Sigmoid colon (tissue), 4 donors: ENCODE results near the gene GABBR1.

Source experiments
- POLR2AphosphoS5 ChIP-seq, 4 donors: sonication (generic); formaldehyde crosslinking; IDR thresholded peaks; one replicate each; pipeline ENCODE4 v1.6.1; 2017; ENCODE audit warnings: antibody characterized with exemption in 4 of 4
- TF ChIP-seq, protein P1 (sequence below), 4 experiments: fragments of 450-650 bp in 3 of 4; fragments of 200-600 bp in 1 of 4; IDR thresholded peaks; one replicate each; pipeline ENCODE4 v1.5.1; 2016 to 2019; ENCODE audit warnings: antibody characterized with exemption in 4 of 4, mild to moderate bottlenecking in 3 of 4, moderate library complexity in 2 of 4

DNA sequence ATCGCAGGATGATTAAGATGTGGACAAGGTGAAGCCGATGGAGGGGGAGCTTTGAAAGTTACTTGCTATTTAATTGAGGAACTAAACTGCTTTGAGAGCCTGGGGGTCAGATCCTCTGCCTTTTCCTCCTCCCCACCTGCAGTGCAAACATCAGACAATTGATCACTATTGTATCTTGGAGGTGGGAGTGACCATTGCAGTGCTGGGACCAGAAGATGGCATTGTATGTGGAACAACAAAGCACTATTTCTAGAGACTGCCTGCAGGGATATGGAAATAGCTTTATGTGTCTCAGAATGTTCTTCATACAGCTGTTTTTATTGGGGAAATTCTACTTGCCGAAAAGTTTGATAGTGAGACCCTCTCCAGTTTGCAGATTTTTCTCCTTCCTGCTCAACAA is 28.1 kb upstream of the GABBR1 start:
- TF ChIP-seq, protein P1, sequence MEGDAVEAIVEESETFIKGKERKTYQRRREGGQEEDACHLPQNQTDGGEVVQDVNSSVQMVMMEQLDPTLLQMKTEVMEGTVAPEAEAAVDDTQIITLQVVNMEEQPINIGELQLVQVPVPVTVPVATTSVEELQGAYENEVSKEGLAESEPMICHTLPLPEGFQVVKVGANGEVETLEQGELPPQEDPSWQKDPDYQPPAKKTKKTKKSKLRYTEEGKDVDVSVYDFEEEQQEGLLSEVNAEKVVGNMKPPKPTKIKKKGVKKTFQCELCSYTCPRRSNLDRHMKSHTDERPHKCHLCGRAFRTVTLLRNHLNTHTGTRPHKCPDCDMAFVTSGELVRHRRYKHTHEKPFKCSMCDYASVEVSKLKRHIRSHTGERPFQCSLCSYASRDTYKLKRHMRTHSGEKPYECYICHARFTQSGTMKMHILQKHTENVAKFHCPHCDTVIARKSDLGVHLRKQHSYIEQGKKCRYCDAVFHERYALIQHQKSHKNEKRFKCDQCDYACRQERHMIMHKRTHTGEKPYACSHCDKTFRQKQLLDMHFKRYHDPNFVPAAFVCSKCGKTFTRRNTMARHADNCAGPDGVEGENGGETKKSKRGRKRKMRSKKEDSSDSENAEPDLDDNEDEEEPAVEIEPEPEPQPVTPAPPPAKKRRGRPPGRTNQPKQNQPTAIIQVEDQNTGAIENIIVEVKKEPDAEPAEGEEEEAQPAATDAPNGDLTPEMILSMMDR (IDR thresholded peaks at IDR 0.05), result no peak
- no peak for TF ChIP-seq POLR2AphosphoS5 (IDR thresholded peaks at IDR 0.05)
